ENCODE measurements around the gene EMC8. TPM values are rescaled to one million over a fixed set of nuclear protein-coding genes. Genes with fewer than 3 reads are reported as not detected.

EMC8 gene
- total and polyA plus RNA-seq, 10 of the 15 experiments (the other 5 are each of a cell fraction or from before 2014, with no cell fraction given): 7.8 to 62.0 (median 33.5) TPM

- Histone ChIP-seq H3K4me3 (no peak overlapping the region), H2AFZ (ENCODE audit: control insufficient read depth, low read depth, low read length) (no peak overlapping the region), H3K27ac (ENCODE audit: control insufficient read depth, insufficient read depth) (no peak overlapping the region), H3K4me1 (ENCODE audit: control insufficient read depth, insufficient read depth, low read length) (peaks cover 7% of the 10 kb centered on the region), H3K9ac (ENCODE audit: control insufficient read depth, insufficient read depth, low read length) (no peak overlapping the region), H3K27me3 (replicated peaks in 1 of 2; ENCODE audit: control insufficient read depth in 2 of 2, insufficient read depth in 2 of 2, low read length in 1 of 2) (no peaks in the 10 kb centered on the region), H3K9me3 (replicated peaks; ENCODE audit: control insufficient read depth, insufficient read depth, low read length) (no peaks in the 10 kb centered on the region; the same call in 2 of the 3 replicates), H3K79me2 (ENCODE audit: control insufficient read depth, insufficient read depth, low read length) (no peaks in the 10 kb centered on the region), H4K20me1 (ENCODE audit: control insufficient read depth, insufficient read depth) (no peaks in the 10 kb centered on the region), H3K36me3 (ENCODE audit: control insufficient read depth in 2 of 2, insufficient read depth in 2 of 2, low read length in 1 of 2) (no peaks in the 10 kb centered on the region), H3K4me2 (ENCODE audit: control insufficient read depth, insufficient read depth) (no peak overlapping the region)
- SMC1A ChIA-PET (ENCODE audit: uncharacterized antibody, unreplicated experiment): interaction anchor here (0.6 kb wide), 1 partner anchor 25 kb away, joined by 3 read pairs; no protein-coding TSS in a partner anchor
- DNase-seq (ENCODE audit: low read depth, low spot score) (no peak), FAIRE-seq (no peak), ATAC-seq (no peak)
- POLR2A ChIA-PET: interaction anchor here (0.6 kb wide), 1 partner anchor 44 kb away, joined by 3 read pairs; no protein-coding TSS in a partner anchor
- intact Hi-C loops (cut with micrococcal nuclease; ENCODE audit: unreplicated experiment): no loop called here
- in situ Hi-C loops (cut with MboI): no loop called here
- RAD21 ChIA-PET (ENCODE audit: unreplicated experiment): no interaction called here
- no TSS peak for BruUV-seq (replicated peaks)
- CTCF ChIA-PET: interaction anchor here (0.6 kb wide), 1 partner anchor 777 kb away, joined by 3 read pairs; no protein-coding TSS in a partner anchor
- 3% methylated on average over 9 of the region's 9 CpGs for WGBS (ENCODE audit: insufficient coverage, insufficient replicate concordance, low lambda C conversion rate, missing lambda C conversion rate)
- TF ChIP-seq CEBPZ (IDR thresholded peaks at IDR 0.05; ENCODE audit: low read depth, low read length) (no peak), NRF1 (conservative IDR thresholded peaks at IDR 0.05; ENCODE audit: low read depth, low read length) (no peak), RELA (IDR thresholded peaks at IDR 0.05; ENCODE audit: borderline replicate concordance, partially characterized antibody) (no peak), MXI1 (IDR thresholded peaks at IDR 0.05; ENCODE audit: low read depth, low read length) (no peak), MYC (IDR thresholded peaks at IDR 0.05; ENCODE audit: insufficient read depth, insufficient read length, insufficient replicate concordance, low read length, severe bottlenecking) (no peak), ZNF274 (IDR thresholded peaks at IDR 0.05; ENCODE audit: insufficient read depth, insufficient read length) (no peak), EZH2 (IDR thresholded peaks at IDR 0.05; ENCODE audit: borderline replicate concordance, control insufficient read depth, low read depth, low read length) (no peak), USF1 (IDR thresholded peaks at IDR 0.05; ENCODE audit: borderline replicate concordance, extremely low read length, insufficient read depth, low read depth, low read length) (no peak), KAT2A (conservative IDR thresholded peaks at IDR 0.05; ENCODE audit: control insufficient read depth, low read depth, low read length) (no peak), POU2F2 (IDR thresholded peaks at IDR 0.05; ENCODE audit: borderline replicate concordance, low read depth, low read length) (no peak), POLR2A (IDR thresholded peaks at IDR 0.05; ENCODE audit: low read depth, low read length) (no peak), FOXM1 (IDR thresholded peaks at IDR 0.05; ENCODE audit: low read depth, low read length) (no peak), MAX (IDR thresholded peaks at IDR 0.05; ENCODE audit: low read depth, low read length) (no peak)
These were observed 47.1 kb upstream of the EMC8 start for GRCh38 chr16:85846461-85846860.

Data from GM12878 (cell line).